Vagina (tissue), 2 donors: Measurements from ENCODE around the gene ZNF24.

Source experiments
- POLR2A ChIP-seq, 2 donors: fragments of 450-650 bp; IDR thresholded peaks; one replicate each; pipeline ENCODE4 v1.6.1; 2017; ENCODE audit warnings: antibody characterized with exemption in 2 of 2, mild to moderate bottlenecking in 2 of 2, moderate library complexity in 2 of 2
- TF ChIP-seq, protein P1 (sequence below), 3 experiments: fragments of 450-650 bp in 2 of 3; fragments of 200-600 bp in 1 of 3; sonication (generic) in 1 of 3; IDR thresholded peaks; one replicate each; pipeline ENCODE4 v1.5.1; 2017 to 2019; ENCODE audit warnings: antibody characterized with exemption in 3 of 3, mild to moderate bottlenecking in 2 of 3, moderate library complexity in 2 of 3

DNA sequence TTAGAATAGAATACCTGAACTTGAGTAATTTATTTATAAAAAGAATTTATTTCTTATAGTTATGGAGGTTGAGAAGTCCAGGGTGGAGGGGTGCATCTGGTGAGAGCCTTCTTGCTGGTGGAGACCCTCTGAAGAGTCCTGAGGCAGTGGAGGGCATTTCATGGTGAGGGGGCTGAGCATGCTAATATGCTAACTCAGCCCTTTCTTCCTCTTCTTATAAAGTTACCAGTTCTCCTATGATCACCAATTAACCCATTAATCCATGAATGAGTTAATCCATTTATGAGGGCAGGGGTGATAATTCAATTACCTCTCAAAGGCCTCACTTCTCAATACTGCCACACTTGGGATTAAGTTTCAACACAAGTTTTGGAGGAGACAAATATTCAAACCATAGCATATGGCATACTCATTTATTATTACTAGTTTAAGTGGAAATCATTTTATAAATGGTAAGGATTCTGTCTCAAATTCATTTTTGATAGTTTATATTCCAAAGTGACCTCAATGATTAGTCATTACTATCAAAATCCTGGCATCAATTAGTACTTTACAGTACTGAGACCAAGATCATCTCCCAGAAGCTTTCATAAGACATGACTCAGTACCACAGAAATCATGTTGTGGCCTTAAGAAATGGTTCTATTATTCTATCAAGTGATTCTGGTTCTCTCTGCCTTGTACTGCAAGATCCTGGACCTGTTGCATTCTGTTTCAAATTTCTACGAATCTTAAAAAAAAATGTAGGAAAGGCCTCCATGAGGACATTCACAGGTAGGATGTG lies 27.4 kb upstream of the ZNF24 start:
- TF ChIP-seq, protein P1, sequence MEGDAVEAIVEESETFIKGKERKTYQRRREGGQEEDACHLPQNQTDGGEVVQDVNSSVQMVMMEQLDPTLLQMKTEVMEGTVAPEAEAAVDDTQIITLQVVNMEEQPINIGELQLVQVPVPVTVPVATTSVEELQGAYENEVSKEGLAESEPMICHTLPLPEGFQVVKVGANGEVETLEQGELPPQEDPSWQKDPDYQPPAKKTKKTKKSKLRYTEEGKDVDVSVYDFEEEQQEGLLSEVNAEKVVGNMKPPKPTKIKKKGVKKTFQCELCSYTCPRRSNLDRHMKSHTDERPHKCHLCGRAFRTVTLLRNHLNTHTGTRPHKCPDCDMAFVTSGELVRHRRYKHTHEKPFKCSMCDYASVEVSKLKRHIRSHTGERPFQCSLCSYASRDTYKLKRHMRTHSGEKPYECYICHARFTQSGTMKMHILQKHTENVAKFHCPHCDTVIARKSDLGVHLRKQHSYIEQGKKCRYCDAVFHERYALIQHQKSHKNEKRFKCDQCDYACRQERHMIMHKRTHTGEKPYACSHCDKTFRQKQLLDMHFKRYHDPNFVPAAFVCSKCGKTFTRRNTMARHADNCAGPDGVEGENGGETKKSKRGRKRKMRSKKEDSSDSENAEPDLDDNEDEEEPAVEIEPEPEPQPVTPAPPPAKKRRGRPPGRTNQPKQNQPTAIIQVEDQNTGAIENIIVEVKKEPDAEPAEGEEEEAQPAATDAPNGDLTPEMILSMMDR (IDR thresholded peaks at IDR 0.05) = no peak
- no peak for TF ChIP-seq POLR2A (IDR thresholded peaks at IDR 0.05)
